Activated CD4-positive, CD25-positive, alpha-beta regulatory T cell treated with anti-CD3 and anti-CD28 coated beads, Interleukin-2, amount 50 U/mL, for 16 hours (primary cell): ENCODE results near the gene MUC2.

Experiments used
- DNase-seq: peaks from one replicate; pipeline ENCODE4 v3.0.0-alpha.2; 2020; ENCODE audit warnings: low read depth, low spot score

MUC2 gene

GRCh38 chr11:1074244-1075221 is at the start of gene MUC2:
Gene MUC2, plus strand, starts transcription at chr11:1074874.
- DNase-seq: no peak

- no peak for DNase-seq
Observed at GRCh38 chr11:1025410-1026162, 49.1 kb upstream of the MUC2 start.

- no peak for DNase-seq
Observed at GRCh38 chr11:1026163-1026450, 48.6 kb upstream of the MUC2 start.

- DNase-seq: no peak
Observed at GRCh38 chr11:1026641-1027482, 47.8 kb upstream of the MUC2 start.

- DNase-seq: no peak
Observed at GRCh38 chr11:1027483-1028290, 47.0 kb upstream of the MUC2 start.

GRCh38 chr11:1028291-1028540 is 46.5 kb upstream of the MUC2 start:
- no peak for DNase-seq

GRCh38 chr11:1028616-1029015 is 46.1 kb upstream of the MUC2 start:
- no peak for DNase-seq

- no peak for DNase-seq
Observed at GRCh38 chr11:1029051-1029450, 45.6 kb upstream of the MUC2 start.

GRCh38 chr11:1029654-1030053 is 45.0 kb upstream of the MUC2 start:
- no peak for DNase-seq

GRCh38 chr11:1030086-1030485 is 44.6 kb upstream of the MUC2 start:
- DNase-seq: no peak

- DNase-seq: no peak
Observed at GRCh38 chr11:1030556-1030955, 44.1 kb upstream of the MUC2 start.

- DNase-seq: no peak
Observed at GRCh38 chr11:1031121-1031899, 43.4 kb upstream of the MUC2 start.

GRCh38 chr11:1032310-1032891 is 42.3 kb upstream of the MUC2 start:
- DNase-seq: no peak

- no peak for DNase-seq
Observed at GRCh38 chr11:1033016-1033798, 41.5 kb upstream of the MUC2 start.

- no peak for DNase-seq
Observed at GRCh38 chr11:1034001-1034400, 40.7 kb upstream of the MUC2 start.

GRCh38 chr11:1034456-1035295 is 40.0 kb upstream of the MUC2 start:
- DNase-seq: no peak

GRCh38 chr11:1035577-1036283 is 38.9 kb upstream of the MUC2 start:
- no peak for DNase-seq
